ENCODE measurements around the gene NAT16. TPM values are rescaled to one million over a fixed set of nuclear protein-coding genes. Genes with fewer than 3 reads are reported as not detected.

NAT16 gene
- total and polyA plus RNA-seq, 2 of the 8 experiments (the other 6 are each of a cell fraction or from before 2014, with no cell fraction given) = 0.26 to 0.84 TPM

DNA sequence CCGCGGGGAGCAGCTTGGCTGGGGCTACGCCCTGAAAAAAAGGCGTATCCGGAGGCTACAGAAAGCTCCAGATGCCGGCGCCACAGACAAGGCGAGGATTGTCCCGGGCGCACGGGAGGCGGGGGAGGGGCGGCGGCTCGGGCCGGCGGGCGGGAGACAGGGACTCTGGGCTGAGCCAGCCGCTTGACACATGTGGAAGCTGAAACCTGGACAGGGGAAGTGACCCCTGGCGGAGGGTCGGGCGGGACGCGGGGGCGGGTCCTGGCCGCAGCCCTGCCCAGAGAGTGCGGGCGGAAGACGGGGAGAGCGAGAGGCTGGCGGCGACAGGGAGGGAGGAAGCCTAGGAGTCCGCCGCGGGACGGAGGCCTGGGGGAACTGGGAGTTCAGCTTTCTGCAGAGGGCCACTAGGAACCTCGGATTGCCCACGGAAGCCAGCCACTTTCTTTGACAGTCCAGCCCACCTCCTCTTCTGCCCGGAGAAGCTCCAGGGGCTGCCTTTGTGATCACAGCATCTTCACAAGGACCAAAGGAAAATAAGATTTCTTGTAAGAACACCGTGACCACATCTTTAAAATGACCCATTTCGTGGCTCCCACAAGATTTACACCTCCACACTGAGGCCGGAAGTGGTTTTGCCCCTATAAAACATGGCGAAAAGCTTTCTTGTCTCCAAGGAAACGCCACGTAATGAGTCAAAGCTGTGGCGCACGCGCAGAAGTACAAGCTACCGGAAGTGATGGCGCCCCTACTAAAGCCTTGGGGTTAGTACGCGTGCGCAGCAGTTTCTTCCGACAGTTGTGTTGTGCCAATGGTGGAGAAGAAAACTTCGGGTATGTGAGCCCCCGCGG, 37.5 kb upstream of the NAT16 start, which contains the start of the genes PLOD3 and ZNHIT1 (continued):
- no peak for TF ChIP-seq ZNF274 (IDR thresholded peaks at IDR 0.05; ENCODE audit: borderline replicate concordance, extremely low read depth, low read length)
- peak; percentile 79; the same call in 1 of the 2 replicates for TF ChIP-seq GABPA (IDR thresholded peaks at IDR 0.05; ENCODE audit: borderline replicate concordance, insufficient read depth, low read length)
- no peak for TF ChIP-seq POU5F1 (IDR thresholded peaks at IDR 0.05; ENCODE audit: low read depth, low read length)
- no peak for TF ChIP-seq CTBP2 (IDR thresholded peaks at IDR 0.05; ENCODE audit: borderline replicate concordance, insufficient read depth, insufficient read length, low read length)
- TF ChIP-seq TAF7 (optimal IDR thresholded peaks at IDR 0.05; ENCODE audit: borderline replicate concordance, low read depth, low read length) = no peak
- no peak for TF ChIP-seq POLR2AphosphoS5 (IDR thresholded peaks at IDR 0.05; ENCODE audit: low read depth, low read length)
- TF ChIP-seq JUN (IDR thresholded peaks at IDR 0.05; ENCODE audit: low read depth, low read length) = no peak
- TF ChIP-seq KDM4A (IDR thresholded peaks at IDR 0.05; ENCODE audit: low read depth, low read length, severe bottlenecking) = no peak
- TF ChIP-seq SIRT6 (IDR thresholded peaks at IDR 0.05; ENCODE audit: low read length) = no peak
- TF ChIP-seq NRF1 (IDR thresholded peaks at IDR 0.05; ENCODE audit: low read depth, low read length) = peak; percentile 90
- TF ChIP-seq SIX5 (IDR thresholded peaks at IDR 0.05; ENCODE audit: low read depth, low read length) = peak; percentile 41
- no peak for TF ChIP-seq RNF2 (IDR thresholded peaks at IDR 0.05; ENCODE audit: borderline replicate concordance, low read depth, low read length, missing control alignments, poor library complexity, severe bottlenecking)
- no peak for TF ChIP-seq SP1 (IDR thresholded peaks at IDR 0.05; ENCODE audit: low read depth, low read length)
- TF ChIP-seq CHD2 (IDR thresholded peaks at IDR 0.05; ENCODE audit: low read length) = no peak
- TF ChIP-seq BRCA1 (IDR thresholded peaks at IDR 0.05; ENCODE audit: low read depth, low read length) = no peak
- TF ChIP-seq CEBPB (IDR thresholded peaks at IDR 0.05; ENCODE audit: low read depth, low read length) = no peak
- TF ChIP-seq, protein P1, sequence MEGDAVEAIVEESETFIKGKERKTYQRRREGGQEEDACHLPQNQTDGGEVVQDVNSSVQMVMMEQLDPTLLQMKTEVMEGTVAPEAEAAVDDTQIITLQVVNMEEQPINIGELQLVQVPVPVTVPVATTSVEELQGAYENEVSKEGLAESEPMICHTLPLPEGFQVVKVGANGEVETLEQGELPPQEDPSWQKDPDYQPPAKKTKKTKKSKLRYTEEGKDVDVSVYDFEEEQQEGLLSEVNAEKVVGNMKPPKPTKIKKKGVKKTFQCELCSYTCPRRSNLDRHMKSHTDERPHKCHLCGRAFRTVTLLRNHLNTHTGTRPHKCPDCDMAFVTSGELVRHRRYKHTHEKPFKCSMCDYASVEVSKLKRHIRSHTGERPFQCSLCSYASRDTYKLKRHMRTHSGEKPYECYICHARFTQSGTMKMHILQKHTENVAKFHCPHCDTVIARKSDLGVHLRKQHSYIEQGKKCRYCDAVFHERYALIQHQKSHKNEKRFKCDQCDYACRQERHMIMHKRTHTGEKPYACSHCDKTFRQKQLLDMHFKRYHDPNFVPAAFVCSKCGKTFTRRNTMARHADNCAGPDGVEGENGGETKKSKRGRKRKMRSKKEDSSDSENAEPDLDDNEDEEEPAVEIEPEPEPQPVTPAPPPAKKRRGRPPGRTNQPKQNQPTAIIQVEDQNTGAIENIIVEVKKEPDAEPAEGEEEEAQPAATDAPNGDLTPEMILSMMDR (IDR thresholded peaks at IDR 0.05; ENCODE audit: control extremely low read depth in 1 of 3, insufficient read depth in 1 of 3, low read depth in 1 of 3, low read length in 3 of 3) = peak; percentile 27 to 34 (median 28)
- no peak for TF ChIP-seq E2F6 (IDR thresholded peaks at IDR 0.05)
- no peak for TF ChIP-seq SRF (IDR thresholded peaks at IDR 0.05; ENCODE audit: low read depth, low read length)

Data from H1 (cell line).